Uterus (tissue), 2 donors: ENCODE measurements around the gene ATP6V0D1.

Experiments used
- POLR2A ChIP-seq, 2 donors: fragments of 450-650 bp; IDR thresholded peaks; one replicate each; pipeline ENCODE4 v1.6.1; 2016; ENCODE audit warnings: antibody characterized with exemption in 2 of 2, mild to moderate bottlenecking in 1 of 2, moderate library complexity in 1 of 2
- TF ChIP-seq, protein P1 (sequence below), 4 experiments: fragments of 200-600 bp in 2 of 4; fragments of 450-650 bp in 2 of 4; sonication (generic) in 2 of 4; IDR thresholded peaks; one replicate each; pipeline ENCODE4 v1.5.1; 2016 to 2019; ENCODE audit warnings: antibody characterized with exemption in 4 of 4, mild to moderate bottlenecking in 2 of 4, moderate library complexity in 1 of 4

DNA sequence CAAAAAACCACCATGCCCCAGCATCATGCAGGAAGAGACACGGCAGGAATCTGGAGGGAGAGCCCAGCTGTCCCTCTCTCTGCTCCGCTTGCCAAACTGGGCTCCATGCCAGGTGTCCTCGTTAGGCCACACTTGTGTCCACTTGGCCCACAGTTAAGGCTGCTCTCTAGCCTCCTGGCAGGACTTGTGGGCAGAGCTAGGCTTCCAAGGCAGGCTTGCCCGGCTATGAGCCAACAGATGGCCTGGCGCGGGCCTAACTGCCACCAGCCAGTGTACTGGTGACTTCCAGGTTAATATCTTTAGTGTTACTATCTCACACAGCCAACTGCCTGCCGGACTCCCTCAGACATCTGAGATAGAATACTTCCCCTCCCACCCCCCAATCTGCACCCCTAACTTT, 10.6 kb downstream of the ATP6V0D1 start:
- TF ChIP-seq POLR2A (IDR thresholded peaks at IDR 0.05) = no peak
- TF ChIP-seq, protein P1, sequence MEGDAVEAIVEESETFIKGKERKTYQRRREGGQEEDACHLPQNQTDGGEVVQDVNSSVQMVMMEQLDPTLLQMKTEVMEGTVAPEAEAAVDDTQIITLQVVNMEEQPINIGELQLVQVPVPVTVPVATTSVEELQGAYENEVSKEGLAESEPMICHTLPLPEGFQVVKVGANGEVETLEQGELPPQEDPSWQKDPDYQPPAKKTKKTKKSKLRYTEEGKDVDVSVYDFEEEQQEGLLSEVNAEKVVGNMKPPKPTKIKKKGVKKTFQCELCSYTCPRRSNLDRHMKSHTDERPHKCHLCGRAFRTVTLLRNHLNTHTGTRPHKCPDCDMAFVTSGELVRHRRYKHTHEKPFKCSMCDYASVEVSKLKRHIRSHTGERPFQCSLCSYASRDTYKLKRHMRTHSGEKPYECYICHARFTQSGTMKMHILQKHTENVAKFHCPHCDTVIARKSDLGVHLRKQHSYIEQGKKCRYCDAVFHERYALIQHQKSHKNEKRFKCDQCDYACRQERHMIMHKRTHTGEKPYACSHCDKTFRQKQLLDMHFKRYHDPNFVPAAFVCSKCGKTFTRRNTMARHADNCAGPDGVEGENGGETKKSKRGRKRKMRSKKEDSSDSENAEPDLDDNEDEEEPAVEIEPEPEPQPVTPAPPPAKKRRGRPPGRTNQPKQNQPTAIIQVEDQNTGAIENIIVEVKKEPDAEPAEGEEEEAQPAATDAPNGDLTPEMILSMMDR (IDR thresholded peaks at IDR 0.05) = no peak
